ENCODE results near the gene ABCC9. TPM values are rescaled to one million over a fixed set of nuclear protein-coding genes. Genes with fewer than 3 reads are reported as not detected.

The ABCC9 gene
- total RNA-seq, 1 experiment from 2014 or later = not detected

DNA sequence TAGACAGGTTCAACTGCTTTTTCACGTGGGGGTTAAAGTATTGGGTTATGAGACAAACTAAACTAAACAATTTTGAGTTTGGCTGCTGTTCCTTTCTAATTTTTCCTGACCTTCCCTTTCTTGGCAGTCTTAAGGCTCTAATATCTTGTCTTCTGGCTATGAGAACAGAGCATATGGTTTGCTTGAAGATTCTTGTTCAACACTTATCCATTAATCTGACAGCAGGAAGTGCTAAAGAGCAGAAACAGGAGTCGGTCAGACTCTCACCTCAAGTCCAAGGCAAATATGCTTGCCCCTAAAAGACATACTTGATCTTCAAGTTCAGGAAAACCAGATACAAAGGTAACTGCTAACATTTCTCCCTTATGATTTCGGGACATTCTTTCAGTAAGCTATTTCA, 114.1 kb downstream of the ABCC9 start:
- H3K27ac Mint-ChIP-seq (ENCODE audit: unreplicated experiment) = no peak overlapping the region
- no peaks in the 10 kb centered on the region for H3K9me3 Mint-ChIP-seq (ENCODE audit: low read depth, unreplicated experiment)
- H3K4me1 Mint-ChIP-seq (ENCODE audit: low read depth, unreplicated experiment) = no peaks in the 10 kb centered on the region
- TF ChIP-seq, protein P1, sequence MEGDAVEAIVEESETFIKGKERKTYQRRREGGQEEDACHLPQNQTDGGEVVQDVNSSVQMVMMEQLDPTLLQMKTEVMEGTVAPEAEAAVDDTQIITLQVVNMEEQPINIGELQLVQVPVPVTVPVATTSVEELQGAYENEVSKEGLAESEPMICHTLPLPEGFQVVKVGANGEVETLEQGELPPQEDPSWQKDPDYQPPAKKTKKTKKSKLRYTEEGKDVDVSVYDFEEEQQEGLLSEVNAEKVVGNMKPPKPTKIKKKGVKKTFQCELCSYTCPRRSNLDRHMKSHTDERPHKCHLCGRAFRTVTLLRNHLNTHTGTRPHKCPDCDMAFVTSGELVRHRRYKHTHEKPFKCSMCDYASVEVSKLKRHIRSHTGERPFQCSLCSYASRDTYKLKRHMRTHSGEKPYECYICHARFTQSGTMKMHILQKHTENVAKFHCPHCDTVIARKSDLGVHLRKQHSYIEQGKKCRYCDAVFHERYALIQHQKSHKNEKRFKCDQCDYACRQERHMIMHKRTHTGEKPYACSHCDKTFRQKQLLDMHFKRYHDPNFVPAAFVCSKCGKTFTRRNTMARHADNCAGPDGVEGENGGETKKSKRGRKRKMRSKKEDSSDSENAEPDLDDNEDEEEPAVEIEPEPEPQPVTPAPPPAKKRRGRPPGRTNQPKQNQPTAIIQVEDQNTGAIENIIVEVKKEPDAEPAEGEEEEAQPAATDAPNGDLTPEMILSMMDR (IDR thresholded peaks at IDR 0.05; ENCODE audit: unreplicated experiment) = no peak
- BruUV-seq (replicated peaks) = no TSS peak
- no peak overlapping the region for H3K4me3 Mint-ChIP-seq (ENCODE audit: low read depth, unreplicated experiment)
- CTCF ChIA-PET = no interaction called here
- intact Hi-C loops (cut with micrococcal nuclease; ENCODE audit: unreplicated experiment) = no loop called here
- DNase-seq = no peak
- no peaks in the 10 kb centered on the region for H3K27me3 Mint-ChIP-seq (ENCODE audit: unreplicated experiment)
- no peaks in the 10 kb centered on the region for H3K36me3 Mint-ChIP-seq (ENCODE audit: insufficient read depth, unreplicated experiment)

DNA sequence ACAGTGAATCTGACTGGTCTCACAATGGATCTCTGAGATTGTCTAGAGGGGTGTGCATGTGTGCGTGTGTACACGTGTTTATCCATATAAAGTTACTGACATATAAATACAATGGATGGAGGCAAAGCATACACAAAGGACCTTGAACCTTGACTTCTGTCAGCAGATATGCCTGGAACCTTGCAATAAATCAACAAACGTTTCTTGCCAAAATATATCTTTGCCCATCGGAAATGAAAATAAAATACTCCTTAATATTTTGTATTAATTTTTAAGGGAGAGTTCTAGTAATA, 114.7 kb downstream of the ABCC9 start:
- no peak for DNase-seq
- Mint-ChIP-seq H3K27me3 (ENCODE audit: unreplicated experiment) (no peaks in the 10 kb centered on the region), H3K4me1 (ENCODE audit: low read depth, unreplicated experiment) (no peaks in the 10 kb centered on the region), H3K9me3 (ENCODE audit: low read depth, unreplicated experiment) (no peaks in the 10 kb centered on the region), H3K4me3 (ENCODE audit: low read depth, unreplicated experiment) (no peak overlapping the region), H3K36me3 (ENCODE audit: insufficient read depth, unreplicated experiment) (no peaks in the 10 kb centered on the region), H3K27ac (ENCODE audit: unreplicated experiment) (no peak overlapping the region)
- CTCF ChIA-PET = no interaction called here
- intact Hi-C loops (cut with micrococcal nuclease; ENCODE audit: unreplicated experiment) = no loop called here
- BruUV-seq (replicated peaks) = no TSS peak
- TF ChIP-seq, protein P1 (IDR thresholded peaks at IDR 0.05; ENCODE audit: unreplicated experiment) = no peak

DNA sequence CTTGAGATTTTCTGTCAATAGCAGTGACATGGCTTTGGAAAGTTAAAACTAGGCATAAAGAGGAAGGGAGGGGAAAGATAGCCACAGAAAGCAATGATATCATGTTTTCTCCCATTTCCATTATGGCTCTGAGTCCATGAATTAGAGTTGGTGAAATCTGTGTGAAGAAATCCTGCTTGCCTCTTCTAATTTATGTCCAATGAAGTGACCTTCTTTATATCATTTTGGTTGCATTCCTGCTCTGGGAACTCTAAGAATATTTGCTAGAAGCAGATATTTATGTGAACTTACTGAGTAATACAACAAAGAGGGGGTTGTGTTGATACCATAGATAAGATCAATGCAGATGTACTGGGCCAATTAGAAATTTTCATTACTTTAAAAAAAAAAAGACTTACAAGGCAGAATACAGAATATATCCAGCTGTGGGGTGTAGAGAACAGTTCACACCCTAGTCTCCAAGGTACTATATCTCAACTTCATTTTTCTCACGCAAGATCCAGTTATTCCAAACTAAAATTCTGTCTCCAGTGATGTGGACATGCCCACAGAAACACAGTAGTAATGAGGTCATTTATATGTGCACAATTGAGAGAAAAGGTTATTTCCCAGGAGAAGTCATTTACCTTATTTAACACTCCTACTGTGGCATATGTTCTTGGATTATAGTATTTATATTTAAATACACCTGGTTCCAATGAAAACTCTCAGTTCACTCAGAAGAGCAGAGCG, 115.2 kb downstream of the ABCC9 start:
- Mint-ChIP-seq H3K27me3 (ENCODE audit: unreplicated experiment) (no peaks in the 10 kb centered on the region), H3K9me3 (ENCODE audit: low read depth, unreplicated experiment) (no peaks in the 10 kb centered on the region), H3K27ac (ENCODE audit: unreplicated experiment) (no peak overlapping the region), H3K36me3 (ENCODE audit: insufficient read depth, unreplicated experiment) (no peaks in the 10 kb centered on the region), H3K4me3 (ENCODE audit: low read depth, unreplicated experiment) (no peak overlapping the region), H3K4me1 (ENCODE audit: low read depth, unreplicated experiment) (no peaks in the 10 kb centered on the region)
- DNase-seq = no peak
- BruUV-seq (replicated peaks) = no TSS peak
- CTCF ChIA-PET = no interaction called here
- intact Hi-C loops (cut with micrococcal nuclease; ENCODE audit: unreplicated experiment) = no loop called here
- TF ChIP-seq, protein P1 (IDR thresholded peaks at IDR 0.05; ENCODE audit: unreplicated experiment) = no peak

DNA sequence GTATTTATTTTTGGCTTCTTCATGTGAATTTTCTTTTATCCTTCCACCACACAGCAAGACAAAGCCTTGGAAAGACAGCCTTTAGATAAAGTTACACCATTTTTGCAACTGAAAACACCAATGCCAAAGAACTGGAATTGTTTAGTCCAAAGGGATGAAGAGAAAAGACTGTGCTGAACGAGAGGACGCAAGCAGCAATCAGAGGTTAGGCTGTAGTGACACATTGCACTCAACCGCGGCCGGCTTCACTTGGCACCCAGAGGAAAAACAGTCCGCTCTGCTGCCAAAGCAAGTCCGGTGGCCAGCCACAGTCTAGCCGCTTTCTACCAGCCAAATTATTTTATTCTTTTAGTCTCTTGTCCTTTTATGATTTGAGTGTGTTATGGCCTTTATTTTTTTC, 117.6 kb downstream of the ABCC9 start:
- Mint-ChIP-seq H3K36me3 (ENCODE audit: insufficient read depth, unreplicated experiment) (no peaks in the 10 kb centered on the region), H3K27me3 (ENCODE audit: unreplicated experiment) (no peaks in the 10 kb centered on the region), H3K9me3 (ENCODE audit: low read depth, unreplicated experiment) (no peaks in the 10 kb centered on the region), H3K4me1 (ENCODE audit: low read depth, unreplicated experiment) (no peaks in the 10 kb centered on the region), H3K27ac (ENCODE audit: unreplicated experiment) (no peak overlapping the region), H3K4me3 (ENCODE audit: low read depth, unreplicated experiment) (no peak overlapping the region)
- no TSS peak for BruUV-seq (replicated peaks)
- TF ChIP-seq, protein P1 (IDR thresholded peaks at IDR 0.05; ENCODE audit: unreplicated experiment) = no peak
- DNase-seq = no peak
- CTCF ChIA-PET = no interaction called here
- intact Hi-C loops (cut with micrococcal nuclease; ENCODE audit: unreplicated experiment) = no loop called here

Measured in Calu3 (cell line).